AG09309 (cell line): ENCODE results near the gene SIRT7.

ENCODE experiments used
- DNase-seq: peaks from one replicate; pipeline ENCODE4 v3.0.0-alpha.2; 2010; ENCODE audit warnings: low read depth
- H3K4me3 ChIP-seq: 2 replicates; pipeline ENCODE4 v1.5.1; 2011; ENCODE audit warnings: mild to moderate bottlenecking, low read depth, low read length, moderate library complexity; ENCODE audit not compliant: control insufficient read depth
- CTCF ChIP-seq: IDR thresholded peaks from 2 replicates; pipeline ENCODE4 v1.5.1; 2011; ENCODE audit warnings: mild to moderate bottlenecking, low read depth, low read length, inconsistent platforms; ENCODE audit not compliant: insufficient read depth, control insufficient read depth; ENCODE audit errors: missing control alignments

SIRT7 gene

GRCh38 chr17:81952792-81953228, 34.8 kb upstream of the SIRT7 start:
- no peak overlapping the region for H3K4me3 ChIP-seq
- no peak for TF ChIP-seq CTCF
- DNase-seq: no peak

GRCh38 chr17:81951785-81952684, 34.1 kb upstream of the SIRT7 start:
- no peak for DNase-seq
- no peak for TF ChIP-seq CTCF
- H3K4me3 ChIP-seq: no peak overlapping the region

- TF ChIP-seq CTCF: no peak
- H3K4me3 ChIP-seq: no peak overlapping the region
- DNase-seq: no peak
These were observed 32.5 kb upstream of the SIRT7 start for GRCh38 chr17:81950501-81950900.

- no peak overlapping the region for H3K4me3 ChIP-seq
- DNase-seq: no peak
- no peak for TF ChIP-seq CTCF
These were observed 30.8 kb upstream of the SIRT7 start for GRCh38 chr17:81948635-81949378.

- no peak for DNase-seq
- H3K4me3 ChIP-seq: no peak within 1 kb of the TSS
- no peak for TF ChIP-seq CTCF
These were observed 29.2 kb upstream of the SIRT7 start, which contains the start of gene MYADML2 for GRCh38 chr17:81947189-81947588. Gene MYADML2, minus strand, starts transcription at chr17:81947233. Its CDS starts 5,492 bp downstream, at chr17:81941741.

- no peak overlapping the region for H3K4me3 ChIP-seq
- DNase-seq: no peak
- TF ChIP-seq CTCF: no peak
These were observed 26.9 kb upstream of the SIRT7 start for GRCh38 chr17:81944858-81945257.
